Measurements from ENCODE around the gene CRTC3. TPM values are rescaled to one million over a fixed set of nuclear protein-coding genes. Genes with fewer than 3 reads are reported as not detected.

CRTC3 gene
- total RNA-seq, 1 experiment from 2014 or later, result 35.3 TPM

GRCh38 chr15:90495067-90495466, 34.7 kb upstream of the CRTC3 start:
- peaks cover 63% of the 10 kb centered on the region for H3K36me3 ChIP-seq (ENCODE audit: insufficient read depth, low read length, poor library complexity, severe bottlenecking)
- H3K4me1 ChIP-seq (ENCODE audit: insufficient read depth, low read length, poor library complexity, severe bottlenecking), result no peaks in the 10 kb centered on the region
- H3K4me3 ChIP-seq (ENCODE audit: low read depth, low read length, poor library complexity, severe bottlenecking), result no peak overlapping the region
- H3K27ac ChIP-seq (ENCODE audit: low read depth, low read length, poor library complexity, severe bottlenecking), result no peak overlapping the region
- no TSS peak for BruUV-seq (replicated peaks)
- CTCF ChIA-PET, result no interaction called here
- TF ChIP-seq CTCF (conservative IDR thresholded peaks at IDR 0.05; ENCODE audit: low read depth, low read length), result no peak
- TF ChIP-seq EZH2 (IDR thresholded peaks at IDR 0.05; ENCODE audit: borderline replicate concordance, low read depth, low read length, poor library complexity, severe bottlenecking), result no peak
- POLR2A ChIA-PET (ENCODE audit: low non-redundant PET), result no interaction called here
- intact Hi-C loops (cut with micrococcal nuclease; ENCODE audit: unreplicated experiment), result no loop called here
- H3K27me3 ChIP-seq (replicated peaks; ENCODE audit: insufficient read depth, low read depth, low read length, poor library complexity), result no peaks in the 10 kb centered on the region
- no peak for DNase-seq (ENCODE audit: low spot score)
- H3K9me3 ChIP-seq (ENCODE audit: low read depth, low read length, poor library complexity, severe bottlenecking), result no peaks in the 10 kb centered on the region

GRCh38 chr15:90496791-90497190, 32.9 kb upstream of the CRTC3 start:
- Histone ChIP-seq H3K4me1 (ENCODE audit: insufficient read depth, low read length, poor library complexity, severe bottlenecking) (no peaks in the 10 kb centered on the region), H3K9me3 (ENCODE audit: low read depth, low read length, poor library complexity, severe bottlenecking) (no peaks in the 10 kb centered on the region), H3K36me3 (ENCODE audit: insufficient read depth, low read length, poor library complexity, severe bottlenecking) (peaks cover 60% of the 10 kb centered on the region), H3K4me3 (ENCODE audit: low read depth, low read length, poor library complexity, severe bottlenecking) (no peak overlapping the region), H3K27ac (ENCODE audit: low read depth, low read length, poor library complexity, severe bottlenecking) (no peak overlapping the region), H3K27me3 (replicated peaks; ENCODE audit: insufficient read depth, low read depth, low read length, poor library complexity) (no peaks in the 10 kb centered on the region)
- DNase-seq (ENCODE audit: low spot score), result no peak
- intact Hi-C loops (cut with micrococcal nuclease; ENCODE audit: unreplicated experiment), result no loop called here
- ChIA-PET POLR2A (ENCODE audit: low non-redundant PET) (no interaction called here), CTCF (interaction anchor here (0.7 kb wide), 1 partner anchor 37 kb away, joined by 4 read pairs; no protein-coding TSS in a partner anchor)
- no TSS peak for BruUV-seq (replicated peaks)
- TF ChIP-seq EZH2 (IDR thresholded peaks at IDR 0.05; ENCODE audit: borderline replicate concordance, low read depth, low read length, poor library complexity, severe bottlenecking) (no peak), CTCF (conservative IDR thresholded peaks at IDR 0.05; ENCODE audit: low read depth, low read length) (no peak)

- BruUV-seq (replicated peaks), result no TSS peak
- peaks cover 54% of the 10 kb centered on the region for H3K36me3 ChIP-seq (ENCODE audit: insufficient read depth, low read length, poor library complexity, severe bottlenecking)
Observed at GRCh38 chr15:90497376-90497775, 32.3 kb upstream of the CRTC3 start.

More at GRCh38 chr15:90497376-90497775, 32.3 kb upstream of the CRTC3 start:
- H3K27me3 ChIP-seq (replicated peaks; ENCODE audit: insufficient read depth, low read depth, low read length, poor library complexity), result no peaks in the 10 kb centered on the region
- no peaks in the 10 kb centered on the region for H3K4me1 ChIP-seq (ENCODE audit: insufficient read depth, low read length, poor library complexity, severe bottlenecking)
- TF ChIP-seq CTCF (conservative IDR thresholded peaks at IDR 0.05; ENCODE audit: low read depth, low read length), result no peak
- TF ChIP-seq EZH2 (IDR thresholded peaks at IDR 0.05; ENCODE audit: borderline replicate concordance, low read depth, low read length, poor library complexity, severe bottlenecking), result no peak
- no peaks in the 10 kb centered on the region for H3K9me3 ChIP-seq (ENCODE audit: low read depth, low read length, poor library complexity, severe bottlenecking)
- DNase-seq (ENCODE audit: low spot score), result no peak
- ChIA-PET POLR2A (ENCODE audit: low non-redundant PET) (interaction anchor here (0.6 kb wide), 1 partner anchor 523 kb away, joined by 4 read pairs; no protein-coding TSS in a partner anchor), CTCF (no interaction called here)
- no peak overlapping the region for H3K4me3 ChIP-seq (ENCODE audit: low read depth, low read length, poor library complexity, severe bottlenecking)
- H3K27ac ChIP-seq (ENCODE audit: low read depth, low read length, poor library complexity, severe bottlenecking), result no peak overlapping the region
- intact Hi-C loops (cut with micrococcal nuclease; ENCODE audit: unreplicated experiment), result no loop called here

Measured in A673 (cell line).